Heart right ventricle (tissue), 16 donors: Measurements from ENCODE around the gene RTN4IP1. TPM values are rescaled to one million over a fixed set of nuclear protein-coding genes. Genes with fewer than 3 reads are reported as not detected.
"Not testable (repeated sequence)": the region's sequence is repeated elsewhere in the genome, so short reads cannot be mapped to it uniquely, and the experiment has no call there.

Experiments
- ATAC-seq, 8 donors: fragments of 200-7000 bp; cut with Tn5 transposase; one replicate each; pipeline ENCODE4 v1.9.1; 2020; ENCODE audit warnings: mild to moderate bottlenecking in 8 of 8, moderate library complexity in 8 of 8, moderate number of reproducible peaks in 1 of 8
- DNase-seq, 2 donors: peaks; one replicate each; pipeline ENCODE4 v3.0.0-alpha.2; 2020
- H3K27ac ChIP-seq, 10 donors: fragments of 200-600 bp; sonication (generic) in 2 of 10; one replicate each; pipeline versions ENCODE4 v1.5.0 to v1.8.0; 2020 to 2022; ENCODE audit warnings: mild to moderate bottlenecking in 3 of 10
- H3K27me3 ChIP-seq, 7 donors: fragments of 200-600 bp; one replicate each; pipeline ENCODE4 v1.8.0; 2021 to 2022; ENCODE audit warnings: mild to moderate bottlenecking in 2 of 7
- H3K36me3 ChIP-seq, 9 donors: fragments of 200-600 bp; sonication (generic) in 1 of 9; one replicate each; pipeline versions ENCODE4 v1.5.0 to v1.8.0; 2020 to 2022; ENCODE audit warnings: mild to moderate bottlenecking in 2 of 9
- H3K4me1 ChIP-seq, 9 donors: fragments of 200-600 bp; sonication (generic) in 1 of 9; one replicate each; pipeline versions ENCODE4 v1.5.0 to v1.8.0; 2020 to 2022; ENCODE audit warnings: mild to moderate bottlenecking in 4 of 9
- H3K4me3 ChIP-seq, 10 donors: fragments of 200-600 bp; sonication (generic) in 2 of 10; one replicate each; pipeline versions ENCODE4 v1.5.0 to v1.8.0; 2020 to 2022; ENCODE audit warnings: mild to moderate bottlenecking in 7 of 10, moderate library complexity in 2 of 10
- H3K9me3 ChIP-seq, 11 donors: fragments of 200-600 bp in 10 of 11; sonication (generic) in 2 of 11; one replicate each; pipeline versions ENCODE4 v1.5.0 to v1.8.0; 2013 to 2022; ENCODE audit warnings: mild to moderate bottlenecking in 2 of 11, control low read depth in 1 of 11, moderate library complexity in 1 of 11
- WGBS, 2 donors: extraction: QIAGEN DNeasy Blood & Tissue Kit; methylation state at CpG; one replicate each; pipeline ENCODE4 v1.1.7; 2013; ENCODE audit warnings: inconsistent platforms in 1 of 2; 5-methylcytosine and 5-hydroxymethylcytosine counted together
- intact Hi-C, 10 donors: fragments of 100-400 bp; cut with DNase I; formaldehyde crosslinking; loops; one replicate each; pipeline versions ENCODE4 v1.11.1 to v1.14.2; 2022
- polyA plus RNA-seq, 2 donors: library from polyadenylated mRNA; stranded (reverse); fragments of 200-250 nt; gene quantifications; one replicate each; pipeline ENCODE4 v1.2.3, GENCODE V29; 2013
- total RNA-seq, 10 donors: library from RNA; stranded (reverse); fragmentation: NEBNext Ultra II Directional in 3 of 10; extraction: Animal tissue kit (Norgen Biotek cat#: 25700) in 3 of 10; gene quantifications; one replicate each; pipeline versions ENCODE4 v1.2.1 to v1.2.4, GENCODE V29; 2021 to 2023
- TF ChIP-seq, protein P1 (sequence below), 9 donors: fragments of 200-600 bp; sonication (generic) in 2 of 9; IDR thresholded peaks; one replicate each; pipeline versions ENCODE4 v1.5.0 to v1.8.0; 2021 to 2022; ENCODE audit warnings: antibody characterized with exemption in 9 of 9, mild to moderate bottlenecking in 5 of 9, moderate library complexity in 1 of 9
- donor health status: Arrhythmogenic right ventricular cardiomyopathy.
- donor health status: ischemic (EF 13 %, LVEDD 7.1; RV severe dilation, severe dysfunction).
- donor health status: healthy with polysubstance abuse.
- donor health status: DM: no; HTN: yes; CAD: no.
- donor health status: DM: no; HTN: no; CAD: no.
- donor health status: ischemic (EF 25% LVEDD 6.9; RV normal size, moderate dysfunction).
- donor health status: ischemic (EF 25% LVEDD 5.7; RV mildly dilated, moderate dysfunction).
- donor health status: healthy.
- donor health status: DM: yes; HTN: yes; CAD: no.
- donor health status: Ischemic cardiomyopathy.
- donor health status: ischemic (EF 35%, LVEDD 5.7; RV mildly dilated, moderate dysfunction).
- donor health status: nonischemic (EF 11% LVEDD 7.7; RV severe dilation, severe dysfunction).
- donor health status: DM: yes; HTN: yes; CAD: no.
- donor health status: PGD.
- donor health status: ischemic (EF 29% LVEDD 5.4; RV normal size, mild dysfunction).
- donor health status: nonischemic (EF 23%, LVEDD 6.1; RV moderate dilation, normal function).

RTN4IP1 gene
- total and polyA plus RNA-seq, 12 donors = 8.8 to 23.3 (median 15.5) TPM

DNA sequence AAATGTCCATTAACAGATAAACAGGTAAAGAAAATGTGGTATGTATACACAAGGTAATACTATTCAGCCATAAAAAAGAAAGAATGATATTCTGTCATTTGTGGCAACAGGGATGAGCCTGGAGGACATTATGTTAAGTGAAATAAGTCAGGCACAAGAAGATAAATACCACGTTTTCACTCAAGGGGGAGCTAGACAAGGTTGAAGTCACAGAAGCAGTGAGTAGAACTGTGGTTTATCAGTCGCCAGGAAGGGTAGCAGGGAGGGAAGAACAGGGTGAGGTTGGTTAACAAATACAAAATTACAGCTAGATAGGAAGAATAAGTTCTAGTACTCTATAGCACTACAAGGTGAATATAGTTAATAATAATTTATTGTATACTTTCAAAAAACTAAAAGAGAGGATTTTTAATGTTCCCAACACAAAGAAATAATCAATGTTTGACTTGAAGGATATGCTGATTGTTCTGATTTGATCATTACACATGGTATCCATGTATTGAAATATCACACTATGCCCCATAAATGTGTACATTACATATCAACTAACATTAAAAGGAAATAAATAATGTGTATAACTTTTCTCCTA lies 21.1 kb downstream of the RTN4IP1 start:
- Histone ChIP-seq H3K4me1 (no peaks in the 10 kb centered on the region), H3K4me3 (no peak overlapping the region), H3K36me3 (peaks cover 0 to 29% (median 5%) of the 10 kb centered on the region in 9 donors), H3K27me3 (no peaks in the 10 kb centered on the region), H3K27ac (no peak overlapping the region), H3K9me3 (no peaks in the 10 kb centered on the region)
- intact Hi-C loops = loop anchor here in 4 of 10 donors (5.0 to 10.0 kb wide), 2 partner anchors 367 to 369 kb away; partner anchors contain the start of gene CD24 (in 1 of the 4)
- ATAC-seq (no peak), DNase-seq (no peak)
- TF ChIP-seq, protein P1, sequence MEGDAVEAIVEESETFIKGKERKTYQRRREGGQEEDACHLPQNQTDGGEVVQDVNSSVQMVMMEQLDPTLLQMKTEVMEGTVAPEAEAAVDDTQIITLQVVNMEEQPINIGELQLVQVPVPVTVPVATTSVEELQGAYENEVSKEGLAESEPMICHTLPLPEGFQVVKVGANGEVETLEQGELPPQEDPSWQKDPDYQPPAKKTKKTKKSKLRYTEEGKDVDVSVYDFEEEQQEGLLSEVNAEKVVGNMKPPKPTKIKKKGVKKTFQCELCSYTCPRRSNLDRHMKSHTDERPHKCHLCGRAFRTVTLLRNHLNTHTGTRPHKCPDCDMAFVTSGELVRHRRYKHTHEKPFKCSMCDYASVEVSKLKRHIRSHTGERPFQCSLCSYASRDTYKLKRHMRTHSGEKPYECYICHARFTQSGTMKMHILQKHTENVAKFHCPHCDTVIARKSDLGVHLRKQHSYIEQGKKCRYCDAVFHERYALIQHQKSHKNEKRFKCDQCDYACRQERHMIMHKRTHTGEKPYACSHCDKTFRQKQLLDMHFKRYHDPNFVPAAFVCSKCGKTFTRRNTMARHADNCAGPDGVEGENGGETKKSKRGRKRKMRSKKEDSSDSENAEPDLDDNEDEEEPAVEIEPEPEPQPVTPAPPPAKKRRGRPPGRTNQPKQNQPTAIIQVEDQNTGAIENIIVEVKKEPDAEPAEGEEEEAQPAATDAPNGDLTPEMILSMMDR (IDR thresholded peaks at IDR 0.05) = peak in 8 of 9 donors; percentile 9 to 61 (median 38)
- WGBS, 2 donors = 30 to 35% methylated on average over 2 of the region's 2 CpGs

DNA sequence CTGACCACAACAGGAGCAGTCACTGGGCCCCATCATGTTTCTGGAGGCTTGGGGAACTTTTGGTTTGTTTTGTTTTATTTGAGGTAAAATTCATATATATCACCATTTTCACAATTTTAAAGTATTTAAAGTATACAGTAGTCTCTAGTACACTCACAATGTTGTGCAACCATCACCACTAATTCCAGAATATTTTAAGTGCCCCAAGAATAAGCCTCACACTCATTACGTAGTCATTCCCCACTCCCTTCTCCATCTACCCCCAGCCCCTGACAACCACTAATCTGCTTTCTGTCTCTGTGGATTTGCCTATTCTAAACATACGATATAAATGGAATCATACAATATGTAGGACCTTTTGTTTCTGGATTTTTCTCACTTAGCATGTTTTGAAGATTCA lies 29.0 kb downstream of the RTN4IP1 start:
- Histone ChIP-seq H3K4me1 (no peaks in the 10 kb centered on the region), H3K36me3 (peaks cover 0 to 49% (median 5%) of the 10 kb centered on the region in 9 donors), H3K27ac (no peak overlapping the region), H3K27me3 (no peaks in the 10 kb centered on the region), H3K9me3 (peaks cover 0 to 4% (median 0%) of the 10 kb centered on the region in 11 donors), H3K4me3 (no peak overlapping the region)
- WGBS, 2 donors = 97 to 98% methylated on average over 2 of the region's 2 CpGs
- TF ChIP-seq, protein P1 (IDR thresholded peaks at IDR 0.05) = no peak
- no peak for ATAC-seq
- DNase-seq = no peak
- intact Hi-C loops = loop anchor here in 1 of 10 donors (10.0 kb wide), 1 partner anchor 374 kb away; the partner anchor contains the start of gene CD24

DNA sequence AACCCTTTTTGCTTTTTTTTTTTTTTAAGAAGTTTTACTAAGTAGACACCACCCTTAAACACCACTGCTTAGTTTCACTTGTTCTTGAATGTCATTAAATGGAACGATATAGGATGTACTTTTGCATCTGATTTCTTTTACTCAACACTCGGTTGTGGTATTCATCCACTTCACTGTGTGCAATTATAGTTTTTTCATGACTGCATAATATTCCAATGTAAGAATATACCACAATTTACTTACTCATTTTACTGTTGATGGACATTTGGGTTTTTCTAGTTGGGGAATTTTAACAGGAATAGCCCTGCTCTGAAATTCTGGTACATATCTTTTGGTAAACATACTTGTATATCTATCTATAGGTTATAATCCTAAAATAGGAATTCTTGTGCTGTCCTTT lies 29.9 kb downstream of the RTN4IP1 start:
- H3K4me1 ChIP-seq = no peaks in the 10 kb centered on the region
- intact Hi-C loops = no loop called here
- H3K4me3 ChIP-seq = no peak overlapping the region
- WGBS, 2 donors = 50 to 86% methylated on average over 2 of the region's 2 CpGs
- DNase-seq (no peak), ATAC-seq (no peak)
- TF ChIP-seq, protein P1 (IDR thresholded peaks at IDR 0.05) = no peak
- H3K36me3 ChIP-seq = peaks cover 0 to 49% (median 5%) of the 10 kb centered on the region in 9 donors
- H3K27me3 ChIP-seq = no peaks in the 10 kb centered on the region
- H3K27ac ChIP-seq = no peak overlapping the region
- peaks cover 0 to 4% (median 0%) of the 10 kb centered on the region in 11 donors for H3K9me3 ChIP-seq

DNA sequence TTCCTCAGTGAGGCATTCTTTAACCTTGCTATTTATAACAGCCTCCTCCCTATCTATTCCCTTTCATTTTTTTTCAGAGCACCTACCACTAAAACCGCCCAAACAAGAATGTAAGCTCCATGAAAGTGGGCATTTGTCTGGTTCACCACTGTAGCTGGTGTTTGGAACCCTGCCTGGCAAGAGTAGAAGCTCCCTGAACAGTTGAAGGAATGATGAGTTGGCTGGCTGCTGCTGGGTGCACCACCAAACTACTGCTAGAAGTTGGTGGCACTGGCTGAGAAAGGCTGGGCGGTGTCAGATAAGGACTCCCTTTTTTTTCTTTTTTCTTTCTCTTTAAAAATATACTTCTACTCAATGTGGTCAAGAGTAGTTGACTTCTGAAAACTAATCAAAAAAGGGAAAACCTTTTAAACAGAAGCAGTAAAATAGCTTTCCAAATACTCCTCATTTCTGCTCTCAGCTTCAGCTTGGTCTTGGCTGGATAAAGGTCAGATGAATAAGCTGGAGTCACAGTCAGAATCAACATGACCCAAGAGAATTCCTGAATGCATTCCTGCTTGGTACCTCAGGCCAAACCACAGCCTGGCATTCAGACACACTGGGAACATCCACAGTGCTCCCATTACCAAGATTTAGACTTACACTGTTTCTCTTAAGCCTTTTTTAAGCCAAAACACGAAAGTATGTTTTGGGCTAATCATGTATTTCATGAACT lies 38.0 kb downstream of the RTN4IP1 start:
- DNase-seq = no peak
- no peaks in the 10 kb centered on the region for H3K27me3 ChIP-seq
- WGBS, 2 donors = 92% methylated on average over 3 of the region's 3 CpGs

DNA sequence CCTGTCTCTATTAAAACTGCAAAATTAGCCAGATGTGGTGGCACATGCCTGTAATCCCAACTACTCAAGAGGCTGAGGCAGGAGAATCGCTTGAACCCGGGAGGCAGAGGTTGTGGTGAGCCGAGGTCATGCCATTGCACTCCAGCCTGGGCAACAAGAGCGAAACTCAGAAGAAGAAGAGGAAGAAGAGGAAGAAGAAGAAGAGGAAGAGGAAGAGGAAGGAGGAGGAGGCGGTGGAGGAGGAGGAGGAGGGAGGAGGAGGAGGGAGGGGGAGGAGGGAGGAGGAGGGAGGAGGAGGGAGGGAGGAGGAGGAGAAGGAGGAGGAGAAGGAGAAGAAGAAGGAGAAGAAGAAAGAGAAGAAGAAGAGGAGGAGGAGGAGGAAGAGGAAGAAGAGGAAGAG lies 40.4 kb downstream of the RTN4IP1 start:
- H3K27me3 ChIP-seq, intact Hi-C loops, ATAC-seq, DNase-seq, H3K4me3 ChIP-seq, H3K27ac ChIP-seq, H3K9me3 ChIP-seq: not testable (repeated sequence)
- WGBS, 2 donors = 72 to 80% methylated on average over 2 to 4 of the region's 5 CpGs
- Histone ChIP-seq H3K4me1 (peaks cover 0 to 11% (median 0%) of the 10 kb centered on the region in 9 donors), H3K36me3 (peaks cover 0 to 65% (median 4%) of the 10 kb centered on the region in 9 donors)

More for the DNA sequence above, 38.0 kb downstream of the RTN4IP1 start:
- ATAC-seq = peak in 2 of 8 donors; percentile 33 to 71
- Histone ChIP-seq H3K9me3 (no peaks in the 10 kb centered on the region), H3K36me3 (peaks cover 0 to 54% (median 3%) of the 10 kb centered on the region in 9 donors), H3K4me1 (peaks cover 0 to 11% (median 0%) of the 10 kb centered on the region in 9 donors), H3K4me3 (no peak overlapping the region), H3K27ac (no peak overlapping the region)
- intact Hi-C loops = no loop called here
- TF ChIP-seq, protein P1 (IDR thresholded peaks at IDR 0.05) = no peak
